ENCODE results near the gene RPL36A. TPM values are rescaled to one million over a fixed set of nuclear protein-coding genes. Genes with fewer than 3 reads are reported as not detected.

The RPL36A gene
- total RNA-seq, 4 donors from 2014 or later, result 280 to 704 (median 376) TPM

DNA sequence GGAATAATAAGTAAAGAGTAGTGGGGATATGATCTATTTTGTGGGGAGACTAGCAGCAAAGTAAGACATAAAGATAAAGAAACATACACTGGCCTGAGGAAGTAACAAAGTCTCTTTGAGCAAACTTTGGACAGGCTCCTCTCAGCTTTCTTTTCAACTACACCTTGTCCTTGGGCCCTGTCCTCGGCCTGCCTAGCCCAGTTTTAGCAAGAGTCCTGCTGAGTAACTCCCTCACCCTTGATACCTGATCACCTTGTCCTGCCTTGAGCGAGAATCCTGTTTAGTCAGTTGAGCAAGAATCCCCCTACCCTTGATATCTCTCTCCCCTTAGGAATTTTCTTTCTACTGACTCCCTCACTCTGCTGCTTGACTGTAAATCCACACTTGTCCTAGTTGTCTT, 28.7 kb downstream of the RPL36A start:
- H3K27ac ChIP-seq (replicated peaks in 1 of 4), result peak overlapping the region; percentile 85 to 92 (median 90)
- WGBS, result 76% methylated on average over 2 of the region's 2 CpGs

DNA sequence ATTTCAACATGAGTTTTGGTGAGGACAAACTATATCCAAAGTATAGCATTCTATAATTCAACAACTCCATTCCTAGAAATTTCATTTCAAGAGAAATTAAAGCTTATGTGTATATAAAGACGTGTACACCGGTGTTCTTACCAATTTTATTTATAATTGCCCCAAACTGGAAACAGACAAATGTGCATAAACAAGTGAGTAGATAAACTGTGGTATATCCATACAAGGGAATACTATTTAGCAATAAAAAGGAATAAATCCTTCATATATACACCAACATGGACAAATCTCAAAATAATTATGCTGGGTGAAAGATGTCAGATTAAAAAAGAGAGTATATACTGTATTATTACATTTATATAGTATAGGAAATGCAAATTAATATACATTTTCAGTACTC, 37.1 kb downstream of the RPL36A start:
- no peak for DNase-seq (ENCODE audit: extremely low spot score)
- peaks cover 0 to 14% (median 0%) of the 10 kb centered on the region in 4 donors for H3K9me3 ChIP-seq
- no peaks in the 10 kb centered on the region for H3K27me3 ChIP-seq
- H3K27ac ChIP-seq (replicated peaks in 1 of 4), result no peak overlapping the region
- no peak overlapping the region for H3K4me3 ChIP-seq
- TF ChIP-seq POLR2A (IDR thresholded peaks at IDR 0.05; ENCODE audit: low read depth) (no peak), EP300 (IDR thresholded peaks at IDR 0.05) (no peak), POLR2AphosphoS5 (IDR thresholded peaks at IDR 0.05) (no peak)
- TF ChIP-seq, protein P1, sequence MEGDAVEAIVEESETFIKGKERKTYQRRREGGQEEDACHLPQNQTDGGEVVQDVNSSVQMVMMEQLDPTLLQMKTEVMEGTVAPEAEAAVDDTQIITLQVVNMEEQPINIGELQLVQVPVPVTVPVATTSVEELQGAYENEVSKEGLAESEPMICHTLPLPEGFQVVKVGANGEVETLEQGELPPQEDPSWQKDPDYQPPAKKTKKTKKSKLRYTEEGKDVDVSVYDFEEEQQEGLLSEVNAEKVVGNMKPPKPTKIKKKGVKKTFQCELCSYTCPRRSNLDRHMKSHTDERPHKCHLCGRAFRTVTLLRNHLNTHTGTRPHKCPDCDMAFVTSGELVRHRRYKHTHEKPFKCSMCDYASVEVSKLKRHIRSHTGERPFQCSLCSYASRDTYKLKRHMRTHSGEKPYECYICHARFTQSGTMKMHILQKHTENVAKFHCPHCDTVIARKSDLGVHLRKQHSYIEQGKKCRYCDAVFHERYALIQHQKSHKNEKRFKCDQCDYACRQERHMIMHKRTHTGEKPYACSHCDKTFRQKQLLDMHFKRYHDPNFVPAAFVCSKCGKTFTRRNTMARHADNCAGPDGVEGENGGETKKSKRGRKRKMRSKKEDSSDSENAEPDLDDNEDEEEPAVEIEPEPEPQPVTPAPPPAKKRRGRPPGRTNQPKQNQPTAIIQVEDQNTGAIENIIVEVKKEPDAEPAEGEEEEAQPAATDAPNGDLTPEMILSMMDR (IDR thresholded peaks at IDR 0.05), result no peak
- intact Hi-C loops (cut with DNase I), result no loop called here
- H3K36me3 ChIP-seq, result peaks cover 0 to 48% (median 18%) of the 10 kb centered on the region in 4 donors
- H3K4me1 ChIP-seq, result no peaks in the 10 kb centered on the region
- WGBS, result 81% methylated on average over 2 of the region's 2 CpGs

More for the DNA sequence above, 28.7 kb downstream of the RPL36A start:
- H3K36me3 ChIP-seq, result peaks cover 0 to 27% (median 8%) of the 10 kb centered on the region in 4 donors
- peak overlapping the region in 1 of 4 donors; percentile 63 for H3K4me3 ChIP-seq
- peaks cover 3 to 45% (median 37%) of the 10 kb centered on the region in 4 donors for H3K4me1 ChIP-seq
- TF ChIP-seq, protein P1 (IDR thresholded peaks at IDR 0.05), result no peak
- TF ChIP-seq EP300 (IDR thresholded peaks at IDR 0.05), result no peak
- no peak for TF ChIP-seq POLR2A (IDR thresholded peaks at IDR 0.05; ENCODE audit: low read depth)
- no peak for TF ChIP-seq POLR2AphosphoS5 (IDR thresholded peaks at IDR 0.05)
- H3K27me3 ChIP-seq, result no peaks in the 10 kb centered on the region
- H3K9me3 ChIP-seq, result no peaks in the 10 kb centered on the region
- no peak for DNase-seq (ENCODE audit: extremely low spot score)
- intact Hi-C loops (cut with DNase I), result loop anchor here (5.0 kb wide), 1 partner anchor 133 kb away; the partner anchor contains the start of gene ARMCX1

DNA sequence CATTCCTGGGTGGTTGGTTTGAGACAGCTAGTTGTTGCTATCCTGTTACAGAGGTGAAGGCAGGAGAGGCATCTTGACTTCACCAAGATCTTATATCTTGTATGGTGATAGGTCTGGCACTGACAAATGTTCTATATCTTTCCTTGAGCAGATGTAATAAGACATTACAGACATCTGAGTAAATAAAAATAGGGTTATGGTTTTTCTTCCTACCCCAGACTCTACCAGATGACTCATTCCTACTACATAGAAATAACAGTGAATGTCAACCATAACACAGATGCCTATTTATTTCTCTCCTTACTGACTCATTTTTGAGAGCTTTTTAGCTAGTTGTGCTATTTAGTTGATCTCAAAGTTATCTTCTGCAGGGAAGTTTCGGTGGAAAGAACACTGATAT, 39.1 kb downstream of the RPL36A start:
- Histone ChIP-seq H3K9me3 (peaks cover 0 to 14% (median 0%) of the 10 kb centered on the region in 4 donors), H3K27ac (replicated peaks in 1 of 4) (no peak overlapping the region), H3K4me3 (no peak overlapping the region), H3K27me3 (no peaks in the 10 kb centered on the region), H3K36me3 (peaks cover 0 to 29% (median 13%) of the 10 kb centered on the region in 4 donors), H3K4me1 (no peaks in the 10 kb centered on the region)
- intact Hi-C loops (cut with DNase I), result no loop called here
- TF ChIP-seq POLR2AphosphoS5 (IDR thresholded peaks at IDR 0.05) (no peak), EP300 (IDR thresholded peaks at IDR 0.05) (no peak), POLR2A (IDR thresholded peaks at IDR 0.05; ENCODE audit: low read depth) (no peak)
- TF ChIP-seq, protein P1 (IDR thresholded peaks at IDR 0.05), result no peak
- DNase-seq (ENCODE audit: extremely low spot score), result no peak
- 95% methylated on average over 1 of the region's 1 CpG for whole genome bisulfite sequencing

DNA sequence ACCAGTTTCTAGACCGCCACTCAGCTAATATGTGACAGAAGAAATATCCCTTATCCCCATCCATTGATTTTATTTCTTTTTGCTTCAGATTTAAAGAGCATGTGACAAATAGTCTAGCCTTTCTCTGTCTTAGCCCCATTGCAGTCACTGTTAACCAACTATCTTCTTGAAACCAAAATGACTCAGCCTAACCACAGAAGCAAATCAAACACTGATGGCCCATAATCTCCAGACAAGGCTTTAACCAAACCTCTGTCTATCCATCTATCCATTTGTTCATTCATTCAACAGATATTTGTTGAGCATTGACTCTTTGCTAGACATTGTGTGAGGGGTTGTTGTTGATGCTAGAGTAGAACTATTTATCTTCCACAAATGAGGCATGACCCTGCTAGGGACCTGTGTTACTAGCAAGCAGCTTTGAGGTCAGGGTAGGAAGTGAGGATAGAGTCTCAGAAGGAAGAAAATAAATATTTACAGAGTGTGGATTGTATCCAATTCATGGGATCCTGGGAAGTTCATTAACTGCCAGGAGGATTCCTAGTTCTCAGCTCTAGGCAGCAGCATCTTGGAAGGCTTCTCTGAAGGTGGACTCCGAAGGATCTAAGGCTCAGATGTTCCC, 39.8 kb downstream of the RPL36A start:
- H3K4me3 ChIP-seq, result no peak overlapping the region
- no peak for TF ChIP-seq POLR2A (IDR thresholded peaks at IDR 0.05; ENCODE audit: low read depth)
- TF ChIP-seq, protein P1 (IDR thresholded peaks at IDR 0.05), result no peak
- TF ChIP-seq POLR2AphosphoS5 (IDR thresholded peaks at IDR 0.05), result no peak
- no peak for TF ChIP-seq EP300 (IDR thresholded peaks at IDR 0.05)
- no peak overlapping the region for H3K27ac ChIP-seq (replicated peaks in 1 of 4)
- H3K4me1 ChIP-seq, result no peaks in the 10 kb centered on the region
- intact Hi-C loops (cut with DNase I), result no loop called here
- peaks cover 0 to 14% (median 0%) of the 10 kb centered on the region in 4 donors for H3K9me3 ChIP-seq
- no peaks in the 10 kb centered on the region for H3K27me3 ChIP-seq
- no peak for DNase-seq (ENCODE audit: extremely low spot score)
- H3K36me3 ChIP-seq, result peaks cover 0 to 27% (median 12%) of the 10 kb centered on the region in 4 donors
- WGBS, result 79% methylated on average over 2 of the region's 2 CpGs

All from esophagus muscularis mucosa (tissue), 4 donors.